SK-N-SH treated with all-trans-retinoic acid at 6 μM for 48 hours (cell line): ENCODE data around the gene USP17L20.
"Not testable (repeated sequence)": the region's sequence is repeated elsewhere in the genome, so short reads cannot be mapped to it uniquely, and the experiment has no call there.

Source experiments
- ARNTL ChIP-seq: fragments of 450-650 bp; formaldehyde crosslinking; IDR thresholded peaks from 2 replicates; pipeline ENCODE4 v1.5.0; 2020; ENCODE audit warnings: low read depth, mild to moderate bottlenecking, moderate library complexity, borderline replicate concordance
- SNAI2 ChIP-seq: fragments of 250-450 bp; sonication (Bioruptor Pico); IDR thresholded peaks from 2 replicates; pipeline ENCODE4 v1.5.0; 2020; ENCODE audit warnings: mild to moderate bottlenecking, moderate library complexity
- TF ChIP-seq, protein P1 (sequence below): fragments of 250-450 bp; sonication (Bioruptor Pico); IDR thresholded peaks from 2 replicates; pipeline ENCODE4 v1.8.0; 2021; ENCODE audit warnings: low read depth, mild to moderate bottlenecking, moderate library complexity, borderline replicate concordance
- TF ChIP-seq, protein P2 (sequence below): fragments of 250-450 bp; sonication (Bioruptor Pico); IDR thresholded peaks from 2 replicates; pipeline ENCODE4 v1.8.0; 2020; ENCODE audit warnings: mild to moderate bottlenecking, moderate library complexity, borderline replicate concordance
- TF ChIP-seq, protein P3 (sequence below): fragments of 250-450 bp; sonication (Bioruptor Pico); IDR thresholded peaks from 2 replicates; pipeline ENCODE4 v1.5.1; 2020; ENCODE audit warnings: low read depth, mild to moderate bottlenecking, moderate library complexity

DNA sequence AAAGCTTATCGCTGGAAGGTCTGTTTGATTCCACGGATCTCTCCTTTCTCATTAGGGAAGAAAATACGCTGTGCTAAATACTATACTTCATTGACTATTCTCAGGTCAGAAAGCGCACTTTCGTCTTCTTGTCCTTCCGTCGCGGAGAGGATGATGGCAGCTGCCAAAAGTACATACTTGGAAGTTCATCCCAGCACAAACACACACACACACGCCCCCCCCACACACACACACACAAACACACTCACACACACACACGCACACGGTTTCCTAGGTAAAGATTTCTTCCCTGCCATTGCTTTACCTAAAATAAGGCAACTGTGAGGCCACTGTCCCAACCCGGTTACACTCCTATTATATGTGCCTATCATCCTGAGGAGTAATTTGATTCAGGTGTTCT, 19.5 kb upstream of the USP17L20 start:
- TF ChIP-seq, protein P1, sequence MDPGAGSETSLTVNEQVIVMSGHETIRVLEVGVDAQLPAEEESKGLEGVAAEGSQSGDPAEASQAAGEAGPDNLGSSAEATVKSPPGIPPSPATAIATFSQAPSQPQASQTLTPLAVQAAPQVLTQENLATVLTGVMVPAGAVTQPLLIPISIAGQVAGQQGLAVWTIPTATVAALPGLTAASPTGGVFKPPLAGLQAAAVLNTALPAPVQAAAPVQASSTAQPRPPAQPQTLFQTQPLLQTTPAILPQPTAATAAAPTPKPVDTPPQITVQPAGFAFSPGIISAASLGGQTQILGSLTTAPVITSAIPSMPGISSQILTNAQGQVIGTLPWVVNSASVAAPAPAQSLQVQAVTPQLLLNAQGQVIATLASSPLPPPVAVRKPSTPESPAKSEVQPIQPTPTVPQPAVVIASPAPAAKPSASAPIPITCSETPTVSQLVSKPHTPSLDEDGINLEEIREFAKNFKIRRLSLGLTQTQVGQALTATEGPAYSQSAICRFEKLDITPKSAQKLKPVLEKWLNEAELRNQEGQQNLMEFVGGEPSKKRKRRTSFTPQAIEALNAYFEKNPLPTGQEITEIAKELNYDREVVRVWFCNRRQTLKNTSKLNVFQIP (CRISPR knock-in tag): not testable (repeated sequence)
- TF ChIP-seq, protein P2, sequence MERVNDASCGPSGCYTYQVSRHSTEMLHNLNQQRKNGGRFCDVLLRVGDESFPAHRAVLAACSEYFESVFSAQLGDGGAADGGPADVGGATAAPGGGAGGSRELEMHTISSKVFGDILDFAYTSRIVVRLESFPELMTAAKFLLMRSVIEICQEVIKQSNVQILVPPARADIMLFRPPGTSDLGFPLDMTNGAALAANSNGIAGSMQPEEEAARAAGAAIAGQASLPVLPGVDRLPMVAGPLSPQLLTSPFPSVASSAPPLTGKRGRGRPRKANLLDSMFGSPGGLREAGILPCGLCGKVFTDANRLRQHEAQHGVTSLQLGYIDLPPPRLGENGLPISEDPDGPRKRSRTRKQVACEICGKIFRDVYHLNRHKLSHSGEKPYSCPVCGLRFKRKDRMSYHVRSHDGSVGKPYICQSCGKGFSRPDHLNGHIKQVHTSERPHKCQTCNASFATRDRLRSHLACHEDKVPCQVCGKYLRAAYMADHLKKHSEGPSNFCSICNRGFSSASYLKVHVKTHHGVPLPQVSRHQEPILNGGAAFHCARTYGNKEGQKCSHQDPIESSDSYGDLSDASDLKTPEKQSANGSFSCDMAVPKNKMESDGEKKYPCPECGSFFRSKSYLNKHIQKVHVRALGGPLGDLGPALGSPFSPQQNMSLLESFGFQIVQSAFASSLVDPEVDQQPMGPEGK: not testable (repeated sequence)
- TF ChIP-seq, protein P3, sequence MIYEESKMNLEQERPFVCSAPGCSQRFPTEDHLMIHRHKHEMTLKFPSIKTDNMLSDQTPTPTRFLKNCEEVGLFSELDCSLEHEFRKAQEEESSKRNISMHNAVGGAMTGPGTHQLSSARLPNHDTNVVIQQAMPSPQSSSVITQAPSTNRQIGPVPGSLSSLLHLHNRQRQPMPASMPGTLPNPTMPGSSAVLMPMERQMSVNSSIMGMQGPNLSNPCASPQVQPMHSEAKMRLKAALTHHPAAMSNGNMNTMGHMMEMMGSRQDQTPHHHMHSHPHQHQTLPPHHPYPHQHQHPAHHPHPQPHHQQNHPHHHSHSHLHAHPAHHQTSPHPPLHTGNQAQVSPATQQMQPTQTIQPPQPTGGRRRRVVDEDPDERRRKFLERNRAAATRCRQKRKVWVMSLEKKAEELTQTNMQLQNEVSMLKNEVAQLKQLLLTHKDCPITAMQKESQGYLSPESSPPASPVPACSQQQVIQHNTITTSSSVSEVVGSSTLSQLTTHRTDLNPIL (CRISPR knock-in tag): not testable (repeated sequence)
- TF ChIP-seq SNAI2, ARNTL (CRISPR knock-in tag): not testable (repeated sequence)
